Endodermal cell (in vitro differentiated cells): Measurements from ENCODE around the gene COL4A1. TPM values are rescaled to one million over a fixed set of nuclear protein-coding genes. Genes with fewer than 3 reads are reported as not detected.
A peak's percentile ranks its signal among the peaks of the same experiment; 100 is the strongest.

Source experiments
- DNase-seq: peaks from one replicate; pipeline ENCODE4 v3.0.0-alpha.2; 2017
- H3K27ac ChIP-seq: 2 replicates; pipeline ENCODE4 v1.5.1; 2013; ENCODE audit warnings: mild to moderate bottlenecking, low read depth, low read length, moderate library complexity
- H3K27me3 ChIP-seq: 2 replicates; pipeline ENCODE4 v1.6.1; 2013; ENCODE audit warnings: mild to moderate bottlenecking, low read length, moderate library complexity; ENCODE audit not compliant: insufficient read depth, control insufficient read depth, poor library complexity, severe bottlenecking
- H3K36me3 ChIP-seq: 2 replicates; pipeline ENCODE4 v1.7.0; 2013; ENCODE audit warnings: mild to moderate bottlenecking, low read length, moderate library complexity; ENCODE audit not compliant: control insufficient read depth, insufficient read depth
- H3K4me1 ChIP-seq: one replicate; pipeline ENCODE4 v1.7.0; 2013; ENCODE audit warnings: low read length; ENCODE audit not compliant: control insufficient read depth, insufficient read depth
- H3K4me3 ChIP-seq: 2 replicates; pipeline ENCODE4 v1.5.1; 2013; ENCODE audit warnings: mild to moderate bottlenecking, low read length, moderate library complexity
- H3K9ac ChIP-seq: 2 replicates; pipeline ENCODE4 v1.6.1; 2013; ENCODE audit warnings: mild to moderate bottlenecking, low read length, moderate library complexity; ENCODE audit not compliant: poor library complexity, severe bottlenecking; ENCODE audit errors: extremely low read depth
- H3K9me3 ChIP-seq: 2 replicates; pipeline ENCODE4 v1.6.1; 2013; ENCODE audit warnings: mild to moderate bottlenecking, low read length, moderate library complexity; ENCODE audit not compliant: control insufficient read depth
- H3K27ac Mint-ChIP-seq: 2 replicates; pipeline ENCODE4 v1.8.0; 2020; ENCODE audit warnings: mixed read lengths
- H3K27me3 Mint-ChIP-seq: 2 replicates; pipeline ENCODE4 v1.8.0; 2021; ENCODE audit warnings: mild to moderate bottlenecking, mixed read lengths; ENCODE audit not compliant: insufficient read depth
- H3K36me3 Mint-ChIP-seq: 2 replicates; pipeline ENCODE4 v1.8.0; 2020; ENCODE audit warnings: low read depth, mixed read lengths
- H3K4me1 Mint-ChIP-seq: 2 replicates; pipeline ENCODE4 v1.8.0; 2020; ENCODE audit warnings: mixed read lengths
- H3K4me3 Mint-ChIP-seq: 2 replicates; pipeline ENCODE4 v1.8.0; 2020; ENCODE audit warnings: mild to moderate bottlenecking, moderate library complexity, mixed read lengths
- H3K9me3 Mint-ChIP-seq: 2 replicates; pipeline ENCODE4 v1.8.0; 2020; ENCODE audit warnings: mild to moderate bottlenecking, mixed read lengths
- WGBS, 2 experiments: methylation state at CpG; one replicate each; pipeline versions ENCODE4 v1.1.5 to v1.1.7; 2013; ENCODE audit warnings: missing lambda C conversion rate in 2 of 2, mixed read lengths in 1 of 2; ENCODE audit not compliant: insufficient coverage in 1 of 2, insufficient read length in 1 of 2; 5-methylcytosine and 5-hydroxymethylcytosine counted together
- total RNA-seq, 2 donors: library from RNA; stranded (reverse); fragmentation: NEBNext Ultra II Directional in 1 of 2; extraction: Animal tissue kit (Norgen Biotek cat#: 25700) in 1 of 2; gene quantifications; 2 replicates in 1 of 2; 3 replicates in 1 of 2; pipeline ENCODE4 v1.2.1, GENCODE V29; 2021
- TF ChIP-seq, protein P1 (sequence below): fragments of 200-600 bp; sonication (generic); conservative IDR thresholded peaks from 2 replicates; pipeline ENCODE4 v1.5.0; 2021; ENCODE audit warnings: antibody characterized with exemption, mild to moderate bottlenecking

The COL4A1 gene
- total RNA-seq, 2 donors from 2014 or later: 702 to 764 TPM

DNA sequence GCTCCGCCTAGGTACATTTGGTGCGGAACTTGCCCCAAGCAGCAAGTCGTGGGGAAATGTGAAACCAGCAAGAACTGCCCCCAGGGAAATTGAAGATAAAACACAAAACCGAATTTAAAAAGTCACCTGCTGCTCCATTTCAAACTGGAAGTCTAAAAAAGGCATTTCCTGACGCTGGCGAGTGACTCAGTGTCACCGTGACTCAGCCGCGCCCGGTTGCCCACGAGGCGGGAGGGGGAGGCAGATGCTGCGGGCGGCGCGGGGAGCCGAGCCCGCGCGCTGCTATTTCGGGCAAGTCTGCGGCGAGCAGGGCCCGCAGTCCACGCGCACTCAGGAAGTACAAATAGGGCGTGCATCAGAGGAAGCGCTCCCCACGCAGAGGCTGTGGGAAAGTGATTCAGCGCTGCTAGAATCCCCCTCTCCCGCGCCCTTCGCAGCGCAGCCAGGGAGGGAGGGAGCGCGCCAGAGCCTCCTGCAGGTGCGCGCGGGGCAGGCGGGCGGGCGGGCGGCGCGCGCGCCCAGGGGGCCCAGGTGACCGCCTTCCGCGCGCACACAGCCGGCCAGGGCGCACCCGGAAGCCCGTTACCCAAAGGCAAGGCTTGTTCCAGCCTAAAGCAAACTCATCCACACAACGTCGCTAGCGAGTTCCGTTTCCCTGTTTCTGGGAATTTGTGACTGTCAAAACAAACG is 168.8 kb downstream of the COL4A1 start:
- no peak overlapping the region for H3K27ac ChIP-seq
- TF ChIP-seq, protein P1, sequence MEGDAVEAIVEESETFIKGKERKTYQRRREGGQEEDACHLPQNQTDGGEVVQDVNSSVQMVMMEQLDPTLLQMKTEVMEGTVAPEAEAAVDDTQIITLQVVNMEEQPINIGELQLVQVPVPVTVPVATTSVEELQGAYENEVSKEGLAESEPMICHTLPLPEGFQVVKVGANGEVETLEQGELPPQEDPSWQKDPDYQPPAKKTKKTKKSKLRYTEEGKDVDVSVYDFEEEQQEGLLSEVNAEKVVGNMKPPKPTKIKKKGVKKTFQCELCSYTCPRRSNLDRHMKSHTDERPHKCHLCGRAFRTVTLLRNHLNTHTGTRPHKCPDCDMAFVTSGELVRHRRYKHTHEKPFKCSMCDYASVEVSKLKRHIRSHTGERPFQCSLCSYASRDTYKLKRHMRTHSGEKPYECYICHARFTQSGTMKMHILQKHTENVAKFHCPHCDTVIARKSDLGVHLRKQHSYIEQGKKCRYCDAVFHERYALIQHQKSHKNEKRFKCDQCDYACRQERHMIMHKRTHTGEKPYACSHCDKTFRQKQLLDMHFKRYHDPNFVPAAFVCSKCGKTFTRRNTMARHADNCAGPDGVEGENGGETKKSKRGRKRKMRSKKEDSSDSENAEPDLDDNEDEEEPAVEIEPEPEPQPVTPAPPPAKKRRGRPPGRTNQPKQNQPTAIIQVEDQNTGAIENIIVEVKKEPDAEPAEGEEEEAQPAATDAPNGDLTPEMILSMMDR: peak; percentile 9
- H3K36me3 ChIP-seq: no peaks in the 10 kb centered on the region
- peaks cover 21% of the 10 kb centered on the region for H3K4me1 Mint-ChIP-seq
- H3K27me3 Mint-ChIP-seq: peaks cover 4% of the 10 kb centered on the region
- no peaks in the 10 kb centered on the region for H3K27me3 ChIP-seq
- peaks cover 1% of the 10 kb centered on the region for H3K9me3 Mint-ChIP-seq
- peak; percentile 85 for DNase-seq
- H3K36me3 Mint-ChIP-seq: no peaks in the 10 kb centered on the region
- H3K4me3 Mint-ChIP-seq: peak overlapping the region; percentile 70
- peaks cover 9% of the 10 kb centered on the region for H3K4me1 ChIP-seq
- peak overlapping the region; percentile 65 for H3K9ac ChIP-seq
- H3K9me3 ChIP-seq: no peaks in the 10 kb centered on the region
- WGBS, 2 experiments: 1 to 3% methylated on average over 39 to 60 of the region's 60 CpGs
- peak overlapping the region; percentile 61 for H3K27ac Mint-ChIP-seq
- H3K4me3 ChIP-seq: peak overlapping the region; percentile 89

DNA sequence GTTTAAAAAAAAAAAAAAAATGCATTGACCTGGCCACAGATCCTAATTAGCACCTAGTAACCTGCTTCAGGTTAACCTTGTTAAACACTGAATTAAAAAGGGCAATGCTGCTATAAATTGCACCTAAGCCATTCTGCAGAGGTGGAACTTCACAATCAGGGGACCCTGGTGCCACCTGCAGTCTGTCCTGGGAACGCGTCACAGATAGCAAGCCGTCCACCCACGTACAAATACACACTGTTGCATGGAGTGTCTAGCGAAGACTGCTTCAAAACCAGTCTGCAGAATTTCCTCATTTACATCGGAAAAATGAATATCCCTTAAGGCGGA is 169.3 kb downstream of the COL4A1 start:
- Mint-ChIP-seq H3K27ac (peak overlapping the region; percentile 61), H3K9me3 (no peaks in the 10 kb centered on the region), H3K36me3 (no peaks in the 10 kb centered on the region), H3K4me3 (peak overlapping the region; percentile 70), H3K4me1 (peaks cover 21% of the 10 kb centered on the region), H3K27me3 (peaks cover 4% of the 10 kb centered on the region)
- Histone ChIP-seq H3K9ac (peak overlapping the region; percentile 65), H3K4me1 (peaks cover 9% of the 10 kb centered on the region), H3K27me3 (no peaks in the 10 kb centered on the region), H3K4me3 (peak overlapping the region; percentile 89), H3K9me3 (no peaks in the 10 kb centered on the region), H3K27ac (no peak overlapping the region), H3K36me3 (no peaks in the 10 kb centered on the region)
- TF ChIP-seq, protein P1: peak; percentile 62
- DNase-seq: no peak
- 0 to 3% methylated on average over 3 to 7 of the region's 7 CpGs for WGBS, 2 experiments

DNA sequence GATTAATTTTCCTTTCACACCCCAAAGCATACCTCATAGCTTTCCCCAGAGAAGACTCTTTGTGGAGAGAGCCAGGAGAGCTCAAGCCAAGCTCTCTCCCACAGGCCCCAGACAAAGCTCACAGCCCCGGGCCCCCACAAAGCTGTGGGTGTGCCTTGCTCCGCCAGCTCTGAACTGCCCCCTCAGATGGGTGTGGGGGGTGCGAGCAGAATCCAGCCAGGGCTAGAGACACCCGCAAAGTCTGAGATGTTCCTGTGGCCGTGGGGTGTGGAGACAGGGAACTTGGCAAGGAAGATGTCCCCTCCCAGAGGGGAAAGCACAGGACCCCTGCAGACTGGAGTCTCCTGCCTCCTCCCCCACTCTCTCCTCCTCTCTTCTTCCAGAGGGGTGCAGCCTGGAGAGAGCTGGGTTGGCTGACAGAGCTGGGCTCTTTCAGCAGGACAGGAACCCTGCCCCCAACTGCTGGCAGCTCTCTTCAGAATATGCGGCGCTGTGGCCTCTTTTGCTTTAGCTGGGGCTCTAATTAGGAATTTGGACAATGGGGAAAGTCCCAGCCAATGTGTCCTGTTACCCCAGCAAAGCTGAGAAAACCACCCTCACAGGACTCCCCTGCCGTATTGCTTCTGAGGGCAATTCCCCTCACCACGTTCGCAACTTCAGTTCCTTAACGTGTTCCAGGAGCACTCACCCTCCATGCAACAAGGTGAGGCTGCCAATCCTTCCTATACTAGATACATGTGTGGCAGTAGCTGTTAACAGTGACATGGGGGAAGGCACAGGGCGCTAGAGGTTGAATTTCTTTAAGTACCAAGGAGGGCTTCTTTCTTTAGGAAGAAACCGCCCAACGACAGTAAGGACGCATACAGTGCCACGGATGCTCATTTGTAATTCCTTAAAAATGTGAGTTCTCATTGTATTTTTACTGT is 170.0 kb downstream of the COL4A1 start:
- no peaks in the 10 kb centered on the region for H3K27me3 ChIP-seq
- no peaks in the 10 kb centered on the region for H3K9me3 ChIP-seq
- H3K36me3 ChIP-seq: no peaks in the 10 kb centered on the region
- H3K9ac ChIP-seq: no peak overlapping the region
- H3K4me1 Mint-ChIP-seq: peaks cover 24% of the 10 kb centered on the region
- H3K4me3 ChIP-seq: peak overlapping the region; percentile 89
- DNase-seq: peak; percentile 79
- H3K36me3 Mint-ChIP-seq: no peaks in the 10 kb centered on the region
- H3K27ac ChIP-seq: no peak overlapping the region
- peaks cover 9% of the 10 kb centered on the region for H3K4me1 ChIP-seq
- peaks cover 4% of the 10 kb centered on the region for H3K27me3 Mint-ChIP-seq
- TF ChIP-seq, protein P1: no peak
- H3K4me3 Mint-ChIP-seq: peak overlapping the region; percentile 70
- WGBS, 2 experiments: 33 to 44% methylated on average over 2 to 14 of the region's 16 CpGs
- no peak overlapping the region for H3K27ac Mint-ChIP-seq
- H3K9me3 Mint-ChIP-seq: no peaks in the 10 kb centered on the region
